Liver (tissue), 3 donors: ENCODE measurements around the gene RHOG.

Source experiments
- EGR1 ChIP-seq, 2 donors: IDR thresholded peaks; 2 replicates each; pipeline ENCODE4 v1.6.1; 2016 to 2018; ENCODE audit warnings: antibody characterized with exemption in 2 of 2, low read depth in 2 of 2
- GABPA ChIP-seq, 2 donors: IDR thresholded peaks in 1 of 2; conservative IDR thresholded peaks in 1 of 2; 2 replicates each; pipeline ENCODE4 v1.6.1; 2016; ENCODE audit warnings: antibody characterized with exemption in 2 of 2, mild to moderate bottlenecking in 1 of 2, moderate library complexity in 1 of 2
- JUND ChIP-seq, 2 donors: IDR thresholded peaks; 2 replicates each; pipeline ENCODE4 v1.6.1; 2016; ENCODE audit warnings: antibody characterized with exemption in 2 of 2
- RAD21 ChIP-seq, 2 donors: IDR thresholded peaks; 2 replicates each; pipeline ENCODE4 v1.6.1; 2016; ENCODE audit warnings: antibody characterized with exemption in 2 of 2, mild to moderate bottlenecking in 2 of 2
- RXRA ChIP-seq, 2 donors: IDR thresholded peaks; 2 replicates each; pipeline ENCODE4 v1.6.1; 2017 to 2018; ENCODE audit warnings: antibody characterized with exemption in 2 of 2, mild to moderate bottlenecking in 1 of 2
- SP1 ChIP-seq: IDR thresholded peaks from 2 replicates; pipeline ENCODE4 v1.6.1; 2018; ENCODE audit warnings: antibody characterized with exemption, mild to moderate bottlenecking
- YY1 ChIP-seq: IDR thresholded peaks from 2 replicates; pipeline ENCODE4 v1.6.1; 2016; ENCODE audit warnings: antibody characterized with exemption, mild to moderate bottlenecking
- TF ChIP-seq, protein P1 (sequence below): fragments of 150-350 bp; IDR thresholded peaks from 2 replicates; pipeline ENCODE4 v1.5.1; 2017; ENCODE audit warnings: improper control_type of control experiment, low read depth, low read length; ENCODE audit not compliant: missing input control
- TF ChIP-seq, protein P2 (sequence below): IDR thresholded peaks from 2 replicates; pipeline ENCODE4 v1.6.1; 2016; ENCODE audit warnings: antibody characterized with exemption
- TF ChIP-seq, protein P3 (sequence below): IDR thresholded peaks from 2 replicates; pipeline ENCODE4 v1.6.1; 2016; ENCODE audit warnings: antibody characterized with exemption, mild to moderate bottlenecking
- TF ChIP-seq, protein P4 (sequence below): IDR thresholded peaks from 2 replicates; pipeline ENCODE4 v1.6.1; 2016; ENCODE audit warnings: antibody characterized with exemption
- donor health status: healthy.
- donor health status: healthy.

DNA sequence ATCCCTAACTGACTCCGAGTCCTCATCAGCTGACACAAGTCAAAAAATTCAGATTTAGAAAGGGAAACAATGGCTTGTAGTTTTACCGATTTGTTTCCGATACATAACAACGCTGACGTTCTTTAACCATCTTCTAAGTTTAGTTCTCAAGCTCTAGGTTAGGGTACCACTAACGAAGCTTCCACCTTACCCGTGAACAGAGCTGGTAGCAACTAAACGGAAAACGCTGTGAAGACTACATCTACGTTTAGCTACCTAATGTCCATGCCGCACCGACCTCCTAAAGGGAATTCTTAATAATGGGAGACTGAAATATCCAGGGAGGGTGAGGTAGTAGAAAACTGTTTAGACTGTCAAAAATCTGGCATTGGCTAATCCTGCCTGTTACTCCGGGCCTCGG is 44.4 kb downstream of the RHOG start:
- TF ChIP-seq RXRA (IDR thresholded peaks at IDR 0.05): no peak
- TF ChIP-seq, protein P1, sequence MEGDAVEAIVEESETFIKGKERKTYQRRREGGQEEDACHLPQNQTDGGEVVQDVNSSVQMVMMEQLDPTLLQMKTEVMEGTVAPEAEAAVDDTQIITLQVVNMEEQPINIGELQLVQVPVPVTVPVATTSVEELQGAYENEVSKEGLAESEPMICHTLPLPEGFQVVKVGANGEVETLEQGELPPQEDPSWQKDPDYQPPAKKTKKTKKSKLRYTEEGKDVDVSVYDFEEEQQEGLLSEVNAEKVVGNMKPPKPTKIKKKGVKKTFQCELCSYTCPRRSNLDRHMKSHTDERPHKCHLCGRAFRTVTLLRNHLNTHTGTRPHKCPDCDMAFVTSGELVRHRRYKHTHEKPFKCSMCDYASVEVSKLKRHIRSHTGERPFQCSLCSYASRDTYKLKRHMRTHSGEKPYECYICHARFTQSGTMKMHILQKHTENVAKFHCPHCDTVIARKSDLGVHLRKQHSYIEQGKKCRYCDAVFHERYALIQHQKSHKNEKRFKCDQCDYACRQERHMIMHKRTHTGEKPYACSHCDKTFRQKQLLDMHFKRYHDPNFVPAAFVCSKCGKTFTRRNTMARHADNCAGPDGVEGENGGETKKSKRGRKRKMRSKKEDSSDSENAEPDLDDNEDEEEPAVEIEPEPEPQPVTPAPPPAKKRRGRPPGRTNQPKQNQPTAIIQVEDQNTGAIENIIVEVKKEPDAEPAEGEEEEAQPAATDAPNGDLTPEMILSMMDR: no peak
- TF ChIP-seq EGR1 (IDR thresholded peaks at IDR 0.05; ENCODE audit: low read depth in 2 of 2): no peak
- TF ChIP-seq, protein P2, sequence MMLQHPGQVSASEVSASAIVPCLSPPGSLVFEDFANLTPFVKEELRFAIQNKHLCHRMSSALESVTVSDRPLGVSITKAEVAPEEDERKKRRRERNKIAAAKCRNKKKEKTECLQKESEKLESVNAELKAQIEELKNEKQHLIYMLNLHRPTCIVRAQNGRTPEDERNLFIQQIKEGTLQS: no peak
- peak; percentile 24 for TF ChIP-seq YY1
- TF ChIP-seq, protein P3, sequence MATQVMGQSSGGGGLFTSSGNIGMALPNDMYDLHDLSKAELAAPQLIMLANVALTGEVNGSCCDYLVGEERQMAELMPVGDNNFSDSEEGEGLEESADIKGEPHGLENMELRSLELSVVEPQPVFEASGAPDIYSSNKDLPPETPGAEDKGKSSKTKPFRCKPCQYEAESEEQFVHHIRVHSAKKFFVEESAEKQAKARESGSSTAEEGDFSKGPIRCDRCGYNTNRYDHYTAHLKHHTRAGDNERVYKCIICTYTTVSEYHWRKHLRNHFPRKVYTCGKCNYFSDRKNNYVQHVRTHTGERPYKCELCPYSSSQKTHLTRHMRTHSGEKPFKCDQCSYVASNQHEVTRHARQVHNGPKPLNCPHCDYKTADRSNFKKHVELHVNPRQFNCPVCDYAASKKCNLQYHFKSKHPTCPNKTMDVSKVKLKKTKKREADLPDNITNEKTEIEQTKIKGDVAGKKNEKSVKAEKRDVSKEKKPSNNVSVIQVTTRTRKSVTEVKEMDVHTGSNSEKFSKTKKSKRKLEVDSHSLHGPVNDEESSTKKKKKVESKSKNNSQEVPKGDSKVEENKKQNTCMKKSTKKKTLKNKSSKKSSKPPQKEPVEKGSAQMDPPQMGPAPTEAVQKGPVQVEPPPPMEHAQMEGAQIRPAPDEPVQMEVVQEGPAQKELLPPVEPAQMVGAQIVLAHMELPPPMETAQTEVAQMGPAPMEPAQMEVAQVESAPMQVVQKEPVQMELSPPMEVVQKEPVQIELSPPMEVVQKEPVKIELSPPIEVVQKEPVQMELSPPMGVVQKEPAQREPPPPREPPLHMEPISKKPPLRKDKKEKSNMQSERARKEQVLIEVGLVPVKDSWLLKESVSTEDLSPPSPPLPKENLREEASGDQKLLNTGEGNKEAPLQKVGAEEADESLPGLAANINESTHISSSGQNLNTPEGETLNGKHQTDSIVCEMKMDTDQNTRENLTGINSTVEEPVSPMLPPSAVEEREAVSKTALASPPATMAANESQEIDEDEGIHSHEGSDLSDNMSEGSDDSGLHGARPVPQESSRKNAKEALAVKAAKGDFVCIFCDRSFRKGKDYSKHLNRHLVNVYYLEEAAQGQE: no peak
- no peak for TF ChIP-seq JUND (IDR thresholded peaks at IDR 0.05)
- TF ChIP-seq, protein P4, sequence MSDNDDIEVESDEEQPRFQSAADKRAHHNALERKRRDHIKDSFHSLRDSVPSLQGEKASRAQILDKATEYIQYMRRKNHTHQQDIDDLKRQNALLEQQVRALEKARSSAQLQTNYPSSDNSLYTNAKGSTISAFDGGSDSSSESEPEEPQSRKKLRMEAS: no peak
- no peak for TF ChIP-seq SP1
- no peak for TF ChIP-seq RAD21 (IDR thresholded peaks at IDR 0.05)
- no peak for TF ChIP-seq GABPA (IDR thresholded peaks at IDR 0.05 in 1 of 2, conservative IDR thresholded peaks at IDR 0.05 in 1 of 2)
